ENCODE data around the gene NEDD8. TPM values are rescaled to one million over a fixed set of nuclear protein-coding genes. Genes with fewer than 3 reads are reported as not detected.

NEDD8 gene
- 100 to 1,000 TPM; 253 to 284 (median 266) TPM for polyA plus RNA-seq (ENCODE audit: insufficient read length in 3 of 3)

GRCh38 chr14:24232121-24232644 lies at the start of gene NEDD8:
TSS of gene NEDD8 (minus strand) at chr14:24232367. CDS start at chr14:24232267, 100 bp downstream.
- DNase-seq (ENCODE audit: low read depth in 3 of 3, low spot score in 2 of 3): peak; percentile 83 to 90 (median 84)

GRCh38 chr14:24281636-24282035 lies 49.5 kb upstream of the NEDD8 start:
- DNase-seq (ENCODE audit: low read depth in 3 of 3, low spot score in 2 of 3): no peak

GRCh38 chr14:24280797-24281460 lies 48.8 kb upstream of the NEDD8 start:
- no peak for DNase-seq (ENCODE audit: low read depth in 3 of 3, low spot score in 2 of 3)

GRCh38 chr14:24279301-24280186 lies 47.4 kb upstream of the NEDD8 start:
- DNase-seq (ENCODE audit: low read depth in 3 of 3, low spot score in 2 of 3): no peak

- DNase-seq (ENCODE audit: low read depth in 3 of 3, low spot score in 2 of 3): no peak
Observed at GRCh38 chr14:24278424-24278823, 46.3 kb upstream of the NEDD8 start.

GRCh38 chr14:24277606-24278321 lies 45.6 kb upstream of the NEDD8 start:
- DNase-seq (ENCODE audit: low read depth in 3 of 3, low spot score in 2 of 3): no peak

- DNase-seq (ENCODE audit: low read depth in 3 of 3, low spot score in 2 of 3): no peak
Observed at GRCh38 chr14:24277071-24277470, 44.9 kb upstream of the NEDD8 start.

- no peak for DNase-seq (ENCODE audit: low read depth in 3 of 3, low spot score in 2 of 3)
Observed at GRCh38 chr14:24274101-24274543, 42.0 kb upstream of the NEDD8 start.

GRCh38 chr14:24273422-24273998 lies 41.3 kb upstream of the NEDD8 start:
- DNase-seq (ENCODE audit: low read depth in 3 of 3, low spot score in 2 of 3): no peak

- DNase-seq (ENCODE audit: low read depth in 3 of 3, low spot score in 2 of 3): no peak
Observed at GRCh38 chr14:24272467-24272866, 40.3 kb upstream of the NEDD8 start.

GRCh38 chr14:24271834-24272263 lies 39.7 kb upstream of the NEDD8 start:
- DNase-seq (ENCODE audit: low read depth in 3 of 3, low spot score in 2 of 3): no peak

- peak; percentile 71 to 76 (median 74) for DNase-seq (ENCODE audit: low read depth in 3 of 3, low spot score in 2 of 3)
Observed at GRCh38 chr14:24271134-24271833, 39.1 kb upstream of the NEDD8 start, which contains the start of gene RABGGTA. TSS of gene RABGGTA (minus strand) at chr14:24271597. CDS start at chr14:24271115, 482 bp downstream.

- no peak for DNase-seq (ENCODE audit: low read depth in 3 of 3, low spot score in 2 of 3)
Observed at GRCh38 chr14:24270537-24271133, 38.5 kb upstream of the NEDD8 start.

- no peak for DNase-seq (ENCODE audit: low read depth in 3 of 3, low spot score in 2 of 3)
Observed at GRCh38 chr14:24269910-24270536, 37.9 kb upstream of the NEDD8 start.

GRCh38 chr14:24269368-24269767 lies 37.2 kb upstream of the NEDD8 start:
- no peak for DNase-seq (ENCODE audit: low read depth in 3 of 3, low spot score in 2 of 3)

GRCh38 chr14:24268225-24268624 lies 36.1 kb upstream of the NEDD8 start:
- no peak for DNase-seq (ENCODE audit: low read depth in 3 of 3, low spot score in 2 of 3)

- no peak for DNase-seq (ENCODE audit: low read depth in 3 of 3, low spot score in 2 of 3)
Observed at GRCh38 chr14:24267516-24267915, 35.3 kb upstream of the NEDD8 start.

GRCh38 chr14:24266344-24267244 lies 34.4 kb upstream of the NEDD8 start:
- DNase-seq (ENCODE audit: low read depth in 3 of 3, low spot score in 2 of 3): no peak

All from right renal cortex interstitium (tissue), 3 donors.